Stimulated activated CD4-positive, alpha-beta T cell treated with anti-CD3 and anti-CD28 coated beads, Interleukin-1b, Interleukin-23, amount 100 ng/mL, for 1 hour (primary cell): ENCODE data around the gene TP53RK.
"Not testable (repeated sequence)": the region's sequence is repeated elsewhere in the genome, so short reads cannot be mapped to it uniquely, and the experiment has no call there.

Source experiments
- DNase-seq, 2 donors: peaks; one replicate each; pipeline ENCODE4 v3.0.0-alpha.2; 2020; ENCODE audit warnings: low read depth in 2 of 2

TP53RK gene

GRCh38 chr20:46683011-46683667 is 6.1 kb downstream of the TP53RK start:
- DNase-seq: no peak

- DNase-seq: no peak
These were observed 7.0 kb downstream of the TP53RK start for GRCh38 chr20:46682063-46682821.

DNA sequence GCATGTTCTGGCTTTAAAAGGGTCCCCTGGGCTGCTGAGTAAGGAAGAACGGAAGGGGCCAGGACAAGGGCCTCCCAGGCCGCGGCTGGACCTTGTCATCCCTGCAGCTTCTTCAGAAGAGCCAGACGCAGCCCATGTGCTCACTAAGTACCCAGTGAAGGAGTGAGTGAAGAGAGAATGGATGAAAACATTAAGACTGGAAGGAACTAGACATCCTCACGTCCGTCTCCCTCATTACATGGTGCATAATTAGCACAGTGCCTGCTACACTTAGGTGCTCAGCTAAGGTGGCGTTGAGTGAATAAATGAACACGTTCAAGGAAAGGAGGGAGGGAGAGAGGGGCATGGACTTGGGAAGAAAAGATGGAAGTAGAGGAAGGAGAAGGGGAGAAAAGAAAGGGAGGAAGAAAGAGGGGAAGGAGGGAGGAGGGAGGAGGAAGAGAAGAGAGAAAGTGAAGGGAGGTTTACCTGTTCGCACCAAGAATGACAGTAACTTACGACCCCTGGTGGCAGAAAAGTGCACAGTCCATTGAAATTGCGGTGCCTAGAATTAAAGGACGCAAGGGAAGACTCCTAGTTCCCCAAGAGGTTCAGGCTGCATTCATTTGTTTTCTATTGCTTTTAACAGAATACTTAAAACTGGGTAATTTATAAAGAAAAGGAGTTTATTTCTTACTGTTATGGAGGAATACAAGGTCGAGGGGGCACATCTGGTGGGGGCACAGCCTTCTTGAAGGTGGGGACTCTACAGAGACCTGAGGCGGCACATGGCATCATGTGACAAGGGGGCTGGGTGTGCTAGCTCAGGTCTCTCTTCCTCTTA is 8.0 kb downstream of the TP53RK start:
- DNase-seq: peak; percentile 19 to 54

DNA sequence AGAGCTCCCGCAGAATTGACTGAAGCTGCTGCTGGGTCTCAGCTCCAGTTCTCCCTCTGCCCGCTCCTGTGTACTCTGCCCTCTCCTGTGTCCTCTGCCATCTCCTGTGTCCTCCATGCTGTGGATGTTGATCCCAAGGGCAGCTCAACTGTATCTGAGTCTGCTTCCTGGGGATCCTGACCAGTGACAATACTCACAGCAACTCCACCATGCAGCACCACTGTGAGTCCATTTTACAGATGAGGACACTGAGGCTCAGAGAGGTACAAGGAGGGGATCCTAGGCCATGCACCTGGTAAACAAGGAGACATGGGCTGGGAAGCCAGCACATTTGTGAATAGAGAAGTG is 8.6 kb downstream of the TP53RK start:
- DNase-seq: no peak

DNA sequence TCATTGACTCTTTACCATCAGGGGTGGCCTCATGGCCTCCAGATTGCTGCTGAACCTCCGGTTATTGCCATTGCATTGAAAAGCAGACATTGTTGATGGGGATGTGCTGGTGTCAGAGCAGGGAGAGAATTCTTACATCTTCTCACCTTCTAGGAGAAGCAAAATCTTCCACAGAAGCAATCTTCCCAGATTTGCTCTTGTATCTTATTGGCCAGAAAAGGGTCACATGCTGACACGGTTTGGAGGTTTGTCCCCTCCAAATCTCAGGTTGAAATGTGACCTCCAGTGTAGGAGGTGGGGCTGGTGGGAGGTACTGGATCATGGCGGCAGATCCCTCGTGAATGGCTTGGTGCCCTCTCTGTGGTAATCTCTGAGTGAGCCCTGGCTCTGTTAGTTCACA is 10.7 kb downstream of the TP53RK start:
- DNase-seq: no peak

DNA sequence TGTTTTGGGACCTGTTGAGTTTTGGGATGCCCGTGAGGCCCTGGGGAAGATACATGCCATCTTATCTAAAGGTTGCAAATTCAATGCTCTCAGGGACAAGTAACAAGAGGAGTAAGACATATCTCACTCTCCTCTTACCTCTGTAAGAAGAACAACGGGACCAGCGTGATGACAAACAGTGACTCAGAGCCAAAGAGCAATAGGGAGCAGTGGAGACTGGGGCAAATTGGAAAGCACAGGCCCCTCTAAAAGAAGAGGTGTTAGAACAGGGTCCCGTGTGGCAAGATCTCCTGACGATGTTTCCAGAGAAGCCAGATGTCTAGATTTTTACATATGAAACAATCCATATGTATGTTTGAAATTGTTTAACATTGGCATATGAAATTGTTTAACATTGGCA is 11.6 kb downstream of the TP53RK start:
- DNase-seq: no peak

DNA sequence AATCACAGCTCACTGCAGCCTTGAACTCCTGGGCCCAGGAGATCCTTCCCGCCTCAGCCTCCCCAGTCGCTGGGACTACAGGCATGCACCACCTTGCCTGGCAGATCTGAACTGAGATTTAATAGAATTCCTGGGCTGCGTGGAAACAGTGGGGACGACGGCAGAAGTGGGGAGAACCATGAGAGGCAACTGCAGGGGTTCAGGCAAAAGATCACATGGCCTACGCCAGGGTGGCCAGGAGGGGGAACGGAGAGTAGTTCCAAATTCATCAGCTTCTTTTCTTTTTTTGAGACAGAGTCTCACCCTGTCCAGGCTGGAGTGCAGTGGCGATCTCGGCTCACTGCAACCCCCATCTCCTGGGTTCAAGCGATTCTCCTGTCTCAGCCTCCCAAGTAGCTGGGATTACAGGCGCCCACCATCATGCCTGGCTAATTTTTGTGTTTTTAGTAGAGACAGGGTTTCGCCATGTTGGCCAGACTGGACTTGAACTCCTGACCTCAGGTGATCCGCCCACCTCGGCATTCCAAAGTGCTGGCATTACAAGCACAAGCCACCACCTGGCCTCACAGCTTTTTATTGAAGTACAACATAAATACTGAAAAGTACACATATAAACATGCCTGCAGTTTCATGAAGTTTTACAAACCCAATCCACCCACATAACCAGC is 12.5 kb downstream of the TP53RK start:
- not testable (repeated sequence) for DNase-seq

GRCh38 chr20:46674253-46675083 is 14.8 kb downstream of the TP53RK start:
- DNase-seq: no peak

GRCh38 chr20:46673394-46674252 is 15.6 kb downstream of the TP53RK start:
- no peak for DNase-seq

- DNase-seq: no peak
These were observed 16.6 kb downstream of the TP53RK start for GRCh38 chr20:46672543-46673148.

DNA sequence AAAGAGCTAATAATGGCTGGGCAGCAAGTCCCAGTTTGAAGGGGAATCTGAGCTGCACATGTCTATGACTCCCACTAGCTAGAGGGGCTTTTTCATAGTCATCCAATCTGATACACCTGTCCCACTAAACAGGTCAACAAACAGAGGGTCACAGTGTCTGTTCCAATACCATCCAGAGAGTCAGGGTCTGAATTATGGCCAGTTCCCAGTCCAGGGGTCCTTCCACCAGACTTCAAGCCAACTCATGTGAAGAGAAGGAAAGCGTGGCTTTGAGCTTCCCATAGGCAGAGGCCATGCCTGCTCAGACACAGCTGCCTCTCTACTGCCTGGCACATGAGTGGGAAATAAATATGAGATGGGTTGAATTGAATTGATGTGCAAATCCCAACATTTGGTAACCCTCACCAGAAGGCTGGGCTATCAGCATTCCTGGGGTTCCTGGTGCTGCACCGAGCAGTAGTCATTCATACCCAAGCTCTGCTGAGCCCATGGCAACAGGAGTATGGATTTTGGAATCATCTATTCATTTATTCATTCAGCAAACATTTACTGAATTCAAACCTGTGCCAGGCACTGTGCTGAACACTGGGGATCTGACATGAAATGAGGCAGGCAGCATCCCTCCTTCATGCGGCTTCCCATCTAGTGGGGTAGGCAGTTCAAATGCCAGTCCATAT is 17.2 kb downstream of the TP53RK start:
- DNase-seq: no peak

GRCh38 chr20:46670585-46671584 is 18.4 kb downstream of the TP53RK start:
- DNase-seq: no peak

DNA sequence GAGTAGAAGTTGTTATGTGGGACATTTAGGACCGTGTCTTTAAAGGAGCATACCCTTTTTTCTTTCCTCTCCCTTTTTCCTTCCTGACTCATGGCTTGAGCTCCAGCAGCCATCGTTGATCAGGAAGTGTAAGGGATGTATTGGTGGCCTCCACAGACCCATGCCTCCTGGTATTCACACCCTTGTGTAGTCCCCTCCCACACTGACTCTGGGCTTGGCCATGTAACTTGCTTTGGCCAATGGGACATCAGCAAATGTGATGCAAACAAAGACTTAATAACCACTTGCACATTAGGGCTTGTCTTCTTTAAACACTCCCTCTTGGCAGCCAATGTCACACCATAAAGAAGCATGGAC is 19.0 kb downstream of the TP53RK start:
- DNase-seq: no peak

GRCh38 chr20:46666818-46667515 is 22.3 kb downstream of the TP53RK start:
- no peak for DNase-seq

DNA sequence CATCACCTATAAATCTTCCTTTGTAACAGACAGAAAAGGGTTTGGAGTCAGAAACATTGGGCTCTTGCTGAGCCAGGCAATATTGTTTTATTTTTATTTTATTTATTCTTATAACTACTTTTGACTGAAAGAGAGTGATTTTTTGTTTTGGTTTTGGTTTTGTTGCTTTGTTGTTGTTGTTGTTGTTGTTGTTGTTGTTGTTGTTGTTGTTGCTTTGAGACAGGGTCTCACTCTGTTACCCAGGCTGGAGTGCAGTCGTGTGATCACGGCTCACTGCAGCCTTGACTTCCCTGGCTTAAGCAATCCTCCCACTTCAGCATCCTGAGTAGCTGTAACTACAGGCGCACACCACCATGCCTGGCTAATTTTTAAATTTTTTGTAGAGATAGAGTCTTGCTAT is 22.9 kb downstream of the TP53RK start:
- no peak for DNase-seq

DNA sequence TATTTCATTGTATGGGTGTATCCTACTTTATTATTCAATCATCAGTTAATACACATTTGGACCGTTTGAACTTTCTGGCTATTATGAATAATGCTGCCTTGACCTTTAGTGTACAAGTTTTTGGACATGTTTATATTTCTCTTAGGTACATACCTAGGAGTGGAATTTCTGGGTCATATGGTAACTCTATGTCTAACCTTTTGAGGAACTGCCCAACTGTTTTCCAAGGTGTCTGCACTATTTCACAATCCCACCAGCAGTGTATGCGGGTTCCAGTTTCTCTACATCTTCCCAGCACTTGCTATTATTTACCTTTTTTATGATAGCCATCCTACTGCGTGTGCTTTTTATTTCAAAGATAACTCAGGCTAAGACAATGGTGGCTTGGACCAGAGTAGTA is 23.6 kb downstream of the TP53RK start:
- no peak for DNase-seq

DNA sequence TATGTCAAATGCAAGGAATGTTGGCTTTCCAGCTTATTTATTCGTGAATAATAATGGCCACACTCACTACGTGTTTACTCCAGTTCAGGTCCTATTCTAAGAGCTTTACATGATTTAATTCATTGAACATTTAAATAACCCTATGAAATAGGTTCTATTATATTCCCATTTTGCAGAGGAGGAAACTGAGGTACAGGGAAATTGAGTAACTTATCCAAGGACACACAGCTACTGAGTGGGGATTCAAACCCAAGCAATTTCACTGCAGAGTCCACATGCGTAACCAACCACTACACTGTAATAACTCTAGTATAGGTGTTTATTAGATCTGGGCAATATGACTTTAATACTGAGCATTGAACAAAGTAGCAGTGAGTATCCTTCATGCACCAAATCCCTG is 25.7 kb downstream of the TP53RK start:
- DNase-seq: no peak

- DNase-seq: no peak
These were observed 27.6 kb downstream of the TP53RK start for GRCh38 chr20:46661659-46662058.
